Measurements from ENCODE around the gene TNFRSF4.

DNA sequence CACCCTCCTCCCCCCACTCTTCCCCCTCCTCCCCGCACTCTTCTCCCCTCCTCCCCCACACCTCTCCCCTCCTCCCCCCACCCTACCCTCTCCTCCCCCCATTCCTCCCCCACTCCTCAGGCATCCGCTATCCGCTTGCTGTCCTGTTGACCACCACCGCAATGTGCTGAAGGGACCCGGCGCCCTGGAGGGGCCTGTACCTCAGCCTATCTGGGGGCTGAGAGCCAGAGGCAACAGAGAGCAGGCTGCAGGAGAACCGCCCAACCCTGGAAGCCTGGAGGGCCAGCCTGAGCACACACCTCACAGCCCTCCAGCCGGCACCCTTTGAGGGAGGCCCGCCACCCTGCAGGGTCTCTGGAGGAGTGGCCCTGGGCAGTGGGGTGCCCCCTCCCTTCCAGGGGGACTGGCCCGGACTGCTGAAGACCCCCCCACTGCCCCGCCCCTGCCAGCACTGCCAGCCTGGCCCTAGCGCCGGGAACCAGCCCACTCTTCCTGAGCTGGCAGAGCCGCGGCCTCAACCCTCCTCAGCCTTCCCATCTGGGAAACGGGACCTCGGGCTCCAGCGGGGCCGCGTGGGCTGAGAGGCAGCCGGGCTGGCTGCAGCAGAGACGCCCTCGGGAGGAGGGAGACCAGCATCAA is 31.3 kb upstream of the TNFRSF4 start:
- no peak for TF ChIP-seq CTCF (IDR thresholded peaks at IDR 0.05; ENCODE audit: borderline replicate concordance, extremely low read depth, low read length, poor library complexity, severe bottlenecking)
- no peak for TF ChIP-seq EZH2 (IDR thresholded peaks at IDR 0.05; ENCODE audit: borderline replicate concordance, low read depth, low read length, severe bottlenecking)

Data from DND-41 (cell line).